Measurements from ENCODE around the gene GBF1.

The GBF1 gene

GRCh38 chr10:102404361-102405107, 159.2 kb downstream of the GBF1 start:
- in situ Hi-C loops (cut with MboI; ENCODE audit: low sequenced_read_pairs): no loop called here

GRCh38 chr10:102405108-102405571, 159.8 kb downstream of the GBF1 start:
- in situ Hi-C loops (cut with MboI; ENCODE audit: low sequenced_read_pairs): no loop called here

GRCh38 chr10:102405632-102406031, 160.3 kb downstream of the GBF1 start:
- in situ Hi-C loops (cut with MboI; ENCODE audit: low sequenced_read_pairs): no loop called here

DNA sequence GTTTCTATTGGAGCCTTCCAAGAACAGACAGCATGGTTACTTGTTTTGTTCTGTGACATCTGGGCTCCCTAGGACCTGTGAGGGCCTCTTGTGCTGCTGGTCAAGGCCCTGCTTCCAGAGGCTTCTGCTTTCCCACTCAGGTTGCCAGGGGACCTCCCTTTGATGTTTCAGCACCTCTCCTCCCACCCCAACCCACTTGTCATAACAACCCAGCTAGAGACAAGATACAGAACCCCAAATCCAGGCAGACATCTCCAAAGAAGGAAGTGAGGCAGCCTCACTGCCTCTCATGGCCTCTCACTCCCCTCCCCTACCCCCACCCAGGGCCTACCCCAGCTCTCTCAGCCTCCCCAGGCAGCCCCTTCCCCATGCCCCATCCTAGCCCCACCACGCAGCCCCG, 161.5 kb downstream of the GBF1 start:
- in situ Hi-C loops (cut with MboI; ENCODE audit: low sequenced_read_pairs): no loop called here

DNA sequence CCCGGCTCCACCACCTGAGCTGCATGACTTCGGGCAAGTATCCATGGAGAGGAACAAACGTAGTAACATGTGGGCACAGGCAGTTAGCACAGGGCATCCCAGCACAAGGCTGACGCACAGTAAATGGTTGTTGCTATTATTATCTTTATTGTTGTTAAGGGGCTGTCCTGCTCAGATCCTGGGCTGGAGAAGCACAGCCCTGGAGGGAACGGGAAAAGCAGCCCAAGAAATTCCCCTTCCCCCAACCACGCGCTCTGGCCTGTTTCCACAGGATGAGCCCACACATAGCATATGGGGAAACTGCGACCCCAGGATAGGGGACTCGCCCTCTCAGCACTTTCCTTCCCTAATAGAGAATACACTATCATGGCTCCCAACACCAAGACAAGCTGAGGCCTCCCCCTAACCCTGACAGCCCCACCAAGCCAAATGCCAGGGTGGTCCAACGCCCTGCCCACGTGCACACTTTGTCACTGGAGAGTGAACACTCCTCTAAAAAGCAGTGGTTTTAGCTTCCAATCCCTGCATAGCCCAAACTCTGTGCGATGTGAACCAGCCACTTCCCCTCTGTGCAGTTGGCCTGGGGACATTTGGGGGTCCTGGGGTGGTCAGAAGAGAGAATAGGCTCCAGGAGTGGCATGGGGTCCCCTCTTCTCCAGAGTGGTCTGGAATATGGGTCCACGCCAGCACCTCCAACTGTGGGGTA, 162.2 kb downstream of the GBF1 start:
- in situ Hi-C loops (cut with MboI; ENCODE audit: low sequenced_read_pairs): no loop called here

DNA sequence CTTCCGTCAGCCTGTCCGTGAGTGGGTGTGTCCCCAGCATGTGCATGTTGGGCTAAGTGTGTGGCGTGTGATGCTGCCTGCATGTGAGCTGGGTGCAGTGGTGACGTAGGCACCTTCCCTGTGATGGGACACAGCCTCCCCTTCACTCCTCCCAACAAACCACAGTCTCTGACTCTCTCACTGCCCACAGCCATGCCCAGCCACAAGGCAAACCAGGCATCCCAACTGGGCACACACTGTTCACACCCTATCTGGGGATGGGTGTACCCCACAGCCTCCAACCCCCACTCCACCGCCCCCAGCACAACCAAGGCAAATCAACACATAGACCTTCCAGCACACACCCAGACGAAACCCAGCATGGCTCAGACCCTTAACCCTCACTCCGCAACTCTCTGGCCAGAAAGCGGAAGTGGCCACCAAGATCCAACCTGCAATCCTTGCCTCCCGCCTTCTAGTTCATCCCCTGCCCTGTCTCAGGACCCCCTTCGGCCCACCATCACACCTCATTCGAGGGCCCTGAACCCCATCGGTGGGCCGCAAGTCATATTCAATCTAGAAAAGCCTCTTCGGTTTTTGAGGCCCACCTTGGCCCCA, 162.9 kb downstream of the GBF1 start:
- in situ Hi-C loops (cut with MboI; ENCODE audit: low sequenced_read_pairs): no loop called here

DNA sequence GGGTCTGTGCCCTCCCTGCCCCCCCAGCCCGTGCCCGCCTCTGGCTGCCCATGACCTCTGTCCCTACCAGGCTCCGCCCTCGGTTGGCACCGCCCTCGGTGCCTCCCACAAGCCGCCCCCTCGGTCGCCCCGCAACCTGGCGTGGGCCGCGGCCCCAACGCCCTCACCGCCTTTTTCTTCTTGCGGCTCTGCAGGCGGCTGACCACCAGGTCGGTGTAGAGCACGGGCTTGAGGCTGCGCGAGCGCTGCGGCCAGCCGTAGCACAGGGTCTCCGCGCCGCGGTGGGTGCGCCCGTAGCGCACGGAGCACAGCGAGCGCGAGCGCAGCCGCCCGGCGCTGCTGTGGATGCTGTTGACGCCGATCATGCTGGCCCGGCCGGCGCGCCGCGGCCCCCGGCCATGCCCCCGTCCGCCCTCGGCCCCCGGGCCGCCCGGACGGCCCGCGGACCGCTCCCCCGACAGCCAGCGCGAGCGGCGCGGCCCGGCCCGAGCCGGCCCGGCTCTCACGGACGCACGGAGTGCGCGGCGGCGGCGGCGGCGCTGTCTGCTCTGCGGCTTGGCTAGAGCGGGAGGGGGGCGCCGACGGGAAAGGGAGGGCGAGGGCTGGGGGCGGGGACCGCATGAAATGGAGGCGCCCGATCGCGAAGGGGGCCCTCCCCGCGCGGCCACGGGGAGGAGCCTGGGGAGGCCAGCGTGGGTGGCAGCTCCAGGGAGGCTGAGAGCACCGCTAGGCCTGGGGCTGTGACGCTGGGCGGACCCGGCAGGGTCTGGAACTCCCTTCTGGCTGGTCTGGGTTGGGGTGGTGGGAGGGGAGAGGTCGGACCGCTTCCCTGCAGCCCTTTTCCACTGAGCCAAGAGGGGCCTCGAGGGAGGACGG, 163.6 kb downstream of the GBF1 start:
- in situ Hi-C loops (cut with MboI; ENCODE audit: low sequenced_read_pairs): no loop called here

- in situ Hi-C loops (cut with MboI; ENCODE audit: low sequenced_read_pairs): no loop called here
These were observed 164.5 kb downstream of the GBF1 start for GRCh38 chr10:102409604-102410428.

- in situ Hi-C loops (cut with MboI; ENCODE audit: low sequenced_read_pairs): no loop called here
These were observed 165.2 kb downstream of the GBF1 start for GRCh38 chr10:102410429-102411073.

DNA sequence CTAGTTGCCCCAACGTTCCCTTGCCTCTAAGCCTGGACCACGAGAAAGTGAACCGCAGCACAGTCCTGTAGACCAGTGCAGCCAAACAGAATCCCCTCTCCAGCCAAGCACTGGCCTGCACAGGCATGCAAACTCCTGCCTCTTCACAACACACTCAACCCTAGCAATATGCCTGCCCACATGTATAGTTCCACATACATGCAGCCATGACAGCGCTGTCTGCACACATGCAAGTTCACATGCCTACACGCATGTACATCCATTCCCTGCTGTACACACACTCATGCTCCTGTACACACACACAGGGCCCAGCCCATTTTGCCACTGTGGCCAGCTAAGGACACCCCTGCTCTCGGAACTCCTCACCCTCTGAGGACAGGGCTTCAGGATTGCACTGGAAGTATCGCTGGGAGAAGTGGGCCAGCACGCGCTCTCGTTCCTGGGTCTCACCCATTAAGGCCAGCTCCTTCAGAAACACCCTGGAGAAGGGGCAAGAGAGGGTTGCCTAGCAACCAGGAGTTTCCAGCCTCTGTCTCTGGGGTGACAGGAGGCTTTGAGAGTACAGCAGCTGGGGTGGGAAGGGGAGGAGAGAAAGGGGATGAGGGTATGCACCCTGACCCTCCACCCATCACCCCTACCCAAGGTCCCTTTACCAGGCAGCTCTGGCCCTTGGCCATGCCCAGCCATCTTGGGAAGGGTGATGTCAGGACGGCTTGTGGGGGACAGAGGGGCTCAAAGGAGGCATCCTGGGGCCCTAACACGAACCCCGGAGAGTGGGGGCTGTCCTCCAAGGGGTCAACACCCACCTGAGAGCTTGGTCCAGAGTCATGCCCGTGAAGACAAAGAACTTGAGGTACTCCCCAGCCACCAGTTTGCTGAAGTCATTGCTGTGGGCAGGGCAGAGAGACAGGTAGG, 166.3 kb downstream of the GBF1 start:
- in situ Hi-C loops (cut with MboI; ENCODE audit: low sequenced_read_pairs): no loop called here

- in situ Hi-C loops (cut with MboI; ENCODE audit: low sequenced_read_pairs): no loop called here
These were observed 167.0 kb downstream of the GBF1 start for GRCh38 chr10:102412293-102412692.

- in situ Hi-C loops (cut with MboI; ENCODE audit: low sequenced_read_pairs): no loop called here
These were observed 167.8 kb downstream of the GBF1 start for GRCh38 chr10:102413053-102413705.

GRCh38 chr10:102413806-102414561, 168.7 kb downstream of the GBF1 start:
- in situ Hi-C loops (cut with MboI; ENCODE audit: low sequenced_read_pairs): no loop called here

DNA sequence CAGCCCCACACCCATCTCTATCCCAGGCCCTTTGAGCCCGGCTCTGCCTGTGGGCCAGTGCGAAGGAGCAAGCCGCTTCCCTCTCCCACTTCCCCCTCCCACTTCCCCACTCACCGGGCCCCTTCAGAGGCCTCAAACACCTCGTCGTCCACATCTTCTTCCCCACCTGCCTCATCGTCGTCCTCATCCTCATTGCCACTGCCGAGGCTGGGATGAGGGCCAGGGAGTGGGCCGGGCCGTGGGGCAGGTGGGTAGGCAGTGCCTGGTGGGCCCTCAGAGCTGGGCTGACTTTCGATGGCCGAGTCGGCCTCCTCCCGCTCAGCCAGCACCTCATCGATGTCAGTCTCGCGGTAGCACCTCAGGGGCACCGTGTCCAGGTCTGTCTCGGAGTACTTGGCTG, 169.4 kb downstream of the GBF1 start:
- in situ Hi-C loops (cut with MboI; ENCODE audit: low sequenced_read_pairs): no loop called here

DNA sequence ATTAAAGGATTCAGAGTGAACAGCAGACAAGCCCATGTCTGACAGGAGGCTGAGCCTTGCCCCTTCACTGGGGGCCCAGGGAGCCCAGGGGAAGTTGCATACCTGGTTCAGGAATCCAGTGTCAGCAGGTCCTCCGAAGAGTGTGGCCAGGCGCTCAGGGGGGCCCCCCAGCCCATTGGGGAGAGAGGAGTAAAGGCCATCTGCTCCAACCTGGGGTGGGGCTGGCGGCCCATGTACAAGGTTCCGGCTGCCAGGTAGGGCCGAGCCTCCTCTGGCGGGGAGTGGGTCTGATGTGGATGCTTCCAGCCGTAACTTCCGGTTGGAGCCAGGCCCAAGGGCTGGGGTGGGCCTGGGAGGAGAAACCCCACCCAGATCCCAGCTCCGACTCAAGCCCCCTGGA, 171.0 kb downstream of the GBF1 start:
- in situ Hi-C loops (cut with MboI; ENCODE audit: low sequenced_read_pairs): no loop called here

GRCh38 chr10:102416695-102417094, 171.4 kb downstream of the GBF1 start:
- in situ Hi-C loops (cut with MboI; ENCODE audit: low sequenced_read_pairs): no loop called here

- in situ Hi-C loops (cut with MboI; ENCODE audit: low sequenced_read_pairs): no loop called here
These were observed 173.4 kb downstream of the GBF1 start, which contains the start of gene PSD for GRCh38 chr10:102418622-102419268. TSS of gene PSD (minus strand) at chr10:102418785. CDS start at chr10:102417038, 1,747 bp downstream.

Measured in HL-60/S4 treated with phorbol 12-myristate 13-acetate at 8.2 ng/mL for 4 days and 3 days (cell line).